Inflammatory macrophage treated with lipopolysaccharide for 1 hour (primary cell): ENCODE results near the gene BCAR1.
"Not testable (repeated sequence)": the region's sequence is repeated elsewhere in the genome, so short reads cannot be mapped to it uniquely, and the experiment has no call there.

Experiments
- DNase-seq, 2 donors: peaks; one replicate each; pipeline ENCODE4 v3.0.0-alpha.2; 2020 to 2022

BCAR1 gene

GRCh38 chr16:75252946-75253911 lies 1.8 kb upstream of the BCAR1 start:
- no peak for DNase-seq

- DNase-seq: no peak
These were observed 833 bp upstream of the BCAR1 start for GRCh38 chr16:75252049-75252864.

- DNase-seq: no peak
These were observed 580 bp downstream of the BCAR1 start for GRCh38 chr16:75250809-75251279.

- no peak for DNase-seq
These were observed 1.2 kb downstream of the BCAR1 start for GRCh38 chr16:75250089-75250808.

- no peak for DNase-seq
These were observed 2.0 kb downstream of the BCAR1 start for GRCh38 chr16:75249441-75249840.

GRCh38 chr16:75248536-75249380 lies 2.7 kb downstream of the BCAR1 start:
- DNase-seq: no peak

- DNase-seq: no peak
These were observed 3.3 kb downstream of the BCAR1 start for GRCh38 chr16:75248142-75248535.

- DNase-seq: no peak
These were observed 4.2 kb downstream of the BCAR1 start for GRCh38 chr16:75247249-75247648.

GRCh38 chr16:75246504-75247205 lies 4.8 kb downstream of the BCAR1 start:
- no peak for DNase-seq

- peak; percentile 13 to 44 for DNase-seq
These were observed 6.3 kb downstream of the BCAR1 start for GRCh38 chr16:75244844-75245758.

GRCh38 chr16:75244225-75244809 lies 7.1 kb downstream of the BCAR1 start:
- DNase-seq: peak in 1 of 2 donors; percentile 10

GRCh38 chr16:75243667-75244224 lies 7.7 kb downstream of the BCAR1 start:
- DNase-seq: no peak

GRCh38 chr16:75242436-75243078 lies 8.9 kb downstream of the BCAR1 start:
- DNase-seq: not testable (repeated sequence)

- DNase-seq: no peak
These were observed 9.5 kb downstream of the BCAR1 start for GRCh38 chr16:75241955-75242354.

- no peak for DNase-seq
These were observed 10.0 kb downstream of the BCAR1 start for GRCh38 chr16:75241412-75241811.

GRCh38 chr16:75240633-75241032 lies 10.8 kb downstream of the BCAR1 start:
- not testable (repeated sequence) for DNase-seq

GRCh38 chr16:75239542-75240122 lies 11.8 kb downstream of the BCAR1 start:
- no peak for DNase-seq

GRCh38 chr16:75238853-75239541 lies 12.4 kb downstream of the BCAR1 start:
- DNase-seq: no peak
